HK-2 (cell line): Measurements from ENCODE around the gene TEX13D.
"Not testable (repeated sequence)": the region's sequence is repeated elsewhere in the genome, so short reads cannot be mapped to it uniquely, and the experiment has no call there.

Source experiments
- DNase-seq: peaks from one replicate; pipeline ENCODE4 v3.0.0-alpha.2; 2018; ENCODE audit not compliant: unreplicated experiment

Gene TEX13D

DNA sequence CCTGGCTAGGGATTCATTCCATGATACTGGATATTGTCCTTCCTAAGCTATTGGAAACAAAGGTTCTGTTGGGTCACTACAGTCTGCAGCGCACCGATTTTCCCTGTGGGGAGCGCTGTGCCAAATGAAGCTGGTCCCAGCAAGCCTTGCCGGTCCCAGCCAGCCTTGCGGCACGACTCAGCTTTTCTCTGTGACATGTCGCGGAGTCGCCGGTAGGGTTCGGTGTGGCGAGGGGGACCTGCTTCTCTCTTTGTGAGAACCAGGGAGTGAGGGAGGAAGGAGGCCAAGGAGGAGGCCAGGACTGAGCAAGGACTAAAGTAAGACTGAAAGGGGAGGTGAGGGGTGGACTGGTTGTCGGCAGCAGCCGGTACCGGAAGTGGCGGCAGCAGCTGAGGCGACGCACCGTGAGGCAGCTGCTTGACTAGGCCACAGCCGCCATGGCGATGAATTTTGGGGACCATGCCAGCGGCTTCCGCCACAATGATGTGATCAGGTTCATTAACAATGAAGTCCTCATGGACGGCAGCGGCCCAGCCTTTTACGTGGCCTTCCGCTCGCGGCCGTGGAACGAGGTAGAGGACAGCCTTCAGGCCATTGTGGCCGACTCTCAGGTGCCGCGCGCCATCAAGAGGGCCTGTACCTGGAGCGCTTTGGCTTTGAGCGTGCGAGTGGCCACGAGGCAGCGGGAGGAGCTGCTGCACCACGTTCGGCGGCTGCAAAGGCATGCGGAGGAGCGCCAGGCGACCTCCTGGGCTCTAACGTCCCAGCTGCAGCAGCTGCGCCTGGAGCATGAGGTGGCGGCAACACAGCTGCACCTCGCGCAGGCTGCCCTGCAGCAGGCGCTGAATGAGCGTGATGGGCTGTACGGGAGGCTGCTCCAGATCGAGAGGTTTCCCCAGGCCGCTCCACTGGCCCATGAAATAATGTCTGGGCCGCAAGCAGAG, at the start of gene TEX13D:
Gene TEX13D, plus strand, starts transcription at position 180 of the 944 bp plus-strand sequence. Its CDS starts 258 bp downstream, at position 438.
- no peak for DNase-seq

DNA sequence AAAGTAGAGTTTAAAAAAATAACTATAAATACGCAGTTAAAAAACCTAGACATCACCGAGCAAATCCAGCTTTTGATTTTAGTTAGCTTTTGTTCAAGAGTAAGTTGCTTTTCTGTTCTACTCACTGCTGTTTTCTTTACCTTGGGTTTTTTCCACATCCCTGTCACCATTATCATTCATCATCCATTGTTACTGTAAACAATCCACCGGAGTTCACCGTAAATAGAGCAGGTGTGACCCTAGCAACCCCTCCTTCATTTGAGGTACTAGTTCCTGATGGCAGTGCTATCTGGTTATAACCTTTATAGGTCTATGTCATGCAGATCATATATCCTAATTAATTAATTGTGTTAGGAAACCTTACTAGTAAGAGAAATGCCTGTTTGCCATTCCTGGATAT, 43.0 kb upstream of the TEX13D start:
- no peak for DNase-seq

DNA sequence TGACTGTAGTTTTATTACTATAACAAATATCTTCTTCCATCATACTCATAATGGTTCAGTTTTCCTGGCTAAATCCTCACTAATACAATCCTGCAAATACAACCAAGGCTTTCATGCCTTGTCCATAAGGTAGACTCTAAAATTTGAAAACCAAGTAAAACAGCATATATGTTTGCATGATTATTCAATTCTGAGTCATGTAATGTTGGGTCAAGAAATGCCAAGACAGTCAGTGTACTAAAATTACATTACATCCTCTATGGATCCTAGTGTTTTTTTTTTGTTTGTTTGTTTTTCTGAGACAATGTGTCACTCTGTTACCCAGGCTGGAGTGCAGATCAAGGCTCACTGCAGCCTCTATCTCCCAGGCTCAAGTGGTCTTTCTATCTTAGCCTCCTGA, 38.6 kb upstream of the TEX13D start:
- DNase-seq = no peak

DNA sequence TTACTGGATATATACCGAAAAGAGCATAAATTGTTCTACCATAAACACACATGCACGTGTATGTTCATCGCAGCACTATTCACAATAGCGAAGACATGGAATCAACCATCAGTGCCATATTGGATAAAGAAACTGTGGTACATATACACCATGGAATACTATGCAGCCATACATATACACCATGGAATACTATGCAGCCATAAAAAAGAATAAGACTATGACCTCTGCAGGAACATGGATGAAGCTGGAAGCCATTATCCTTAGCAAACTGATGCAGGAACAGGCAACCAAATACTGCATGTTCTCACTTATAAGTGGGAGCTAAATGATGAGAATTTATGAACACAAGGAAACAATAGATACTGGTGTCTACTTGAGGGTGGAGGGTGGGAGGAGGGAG, 33.1 kb upstream of the TEX13D start:
- DNase-seq = not testable (repeated sequence)

DNA sequence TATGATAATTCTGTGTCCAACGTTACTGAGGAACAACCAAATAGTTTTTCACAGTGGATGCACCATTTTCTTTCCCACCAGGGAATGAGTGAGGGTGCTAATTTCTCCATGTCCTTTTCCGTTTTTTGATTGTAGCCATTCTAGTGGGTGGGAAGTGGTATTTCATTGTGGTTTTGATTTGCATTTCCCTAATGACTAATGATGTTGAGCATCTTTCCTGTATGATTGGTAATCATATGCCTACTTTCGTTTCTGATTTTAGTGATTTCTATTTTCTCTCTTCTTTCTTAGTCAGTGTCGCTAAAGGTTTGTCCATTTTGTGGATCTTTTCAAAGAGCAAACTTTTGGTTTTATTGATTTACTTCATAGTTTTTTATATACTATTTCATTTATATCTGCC, 32.1 kb upstream of the TEX13D start:
- DNase-seq = no peak

DNA sequence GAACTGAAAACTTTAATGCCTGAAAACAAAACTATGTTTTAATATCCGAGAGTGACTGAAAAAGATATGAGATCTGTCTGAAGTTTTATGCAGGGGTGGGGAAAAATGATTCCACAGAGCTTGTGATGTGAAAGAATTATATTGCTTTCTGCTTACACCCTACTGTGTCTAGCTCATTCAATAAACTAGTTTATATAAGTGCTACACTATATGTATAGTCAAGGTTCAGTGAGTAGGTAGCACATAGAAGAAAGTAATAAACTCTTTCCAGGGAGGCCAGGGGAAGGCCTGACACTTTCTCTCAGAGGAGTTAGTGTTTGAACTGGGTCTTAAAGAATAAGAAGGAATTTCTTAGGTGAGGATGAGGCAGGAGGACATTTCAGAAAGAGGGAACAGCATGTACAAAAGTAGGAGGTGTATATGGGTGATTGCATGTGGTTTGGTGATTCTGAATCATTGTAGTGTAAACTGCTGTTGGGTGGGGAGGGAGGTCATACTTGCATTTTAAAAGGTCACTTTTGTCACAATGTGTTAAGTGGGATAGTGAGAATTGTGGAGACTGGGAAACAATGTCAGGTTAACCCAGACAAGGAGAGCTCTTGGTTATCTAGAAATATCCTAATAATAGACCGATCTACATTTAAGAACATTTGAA, 25.1 kb upstream of the TEX13D start:
- DNase-seq = no peak

DNA sequence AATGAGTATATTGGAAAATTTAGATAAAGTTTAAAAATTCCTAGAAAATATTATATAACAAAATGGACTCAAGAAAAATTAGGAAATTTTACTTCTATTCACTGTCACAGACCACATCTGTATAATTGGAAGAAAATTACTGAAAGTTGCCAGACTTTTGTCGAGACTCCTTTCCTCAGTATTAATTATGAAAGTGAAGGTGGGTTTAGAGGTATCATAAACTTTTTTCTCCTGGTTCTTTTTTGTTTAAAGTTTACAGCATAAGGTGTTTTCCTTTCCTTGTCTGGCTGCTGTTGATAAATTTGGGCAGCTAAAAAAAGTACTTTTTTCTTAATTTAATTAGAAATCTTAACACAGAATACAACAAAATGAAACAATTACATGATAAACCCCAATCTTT, 6.7 kb upstream of the TEX13D start:
- no peak for DNase-seq

DNA sequence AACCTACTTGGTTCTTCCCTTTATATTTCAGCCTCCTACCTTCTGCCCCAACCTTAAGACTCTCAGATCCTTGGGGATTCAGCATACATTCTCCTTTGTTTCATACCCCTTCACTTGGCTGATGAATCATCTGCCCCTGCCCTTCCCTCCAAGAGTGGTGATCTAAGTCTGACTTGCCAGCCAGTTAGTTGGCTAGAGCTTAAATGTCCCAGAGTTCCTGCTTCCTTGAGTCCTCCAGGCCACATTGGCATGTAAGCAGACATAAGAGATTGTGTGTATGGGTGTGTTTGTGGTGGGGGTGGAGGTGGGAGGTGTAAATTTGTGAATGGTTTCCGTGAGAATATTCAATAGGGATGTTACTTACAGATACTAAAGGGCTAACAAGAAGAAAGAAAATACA, 3.7 kb upstream of the TEX13D start:
- no peak for DNase-seq

DNA sequence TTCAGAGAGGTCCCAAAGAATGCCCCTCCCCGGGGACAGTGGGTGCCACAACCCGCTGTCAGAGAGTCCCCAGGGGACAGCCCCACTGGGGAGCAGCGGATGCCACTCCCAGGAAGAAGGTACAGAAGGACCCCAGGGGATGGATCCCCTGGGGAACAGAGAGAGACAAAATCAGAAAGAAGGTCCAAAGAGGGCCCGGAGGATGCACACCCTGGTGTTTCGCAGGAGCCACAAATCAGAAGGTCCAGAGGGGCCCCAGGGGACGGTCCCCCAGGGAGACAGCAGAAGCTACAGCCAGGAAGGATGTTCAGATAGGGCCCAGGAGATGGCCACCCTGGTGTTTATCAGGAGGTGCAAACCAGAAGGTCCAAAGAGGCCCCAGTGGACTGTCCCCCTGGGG, 1.4 kb downstream of the TEX13D start:
- DNase-seq = no peak

DNA sequence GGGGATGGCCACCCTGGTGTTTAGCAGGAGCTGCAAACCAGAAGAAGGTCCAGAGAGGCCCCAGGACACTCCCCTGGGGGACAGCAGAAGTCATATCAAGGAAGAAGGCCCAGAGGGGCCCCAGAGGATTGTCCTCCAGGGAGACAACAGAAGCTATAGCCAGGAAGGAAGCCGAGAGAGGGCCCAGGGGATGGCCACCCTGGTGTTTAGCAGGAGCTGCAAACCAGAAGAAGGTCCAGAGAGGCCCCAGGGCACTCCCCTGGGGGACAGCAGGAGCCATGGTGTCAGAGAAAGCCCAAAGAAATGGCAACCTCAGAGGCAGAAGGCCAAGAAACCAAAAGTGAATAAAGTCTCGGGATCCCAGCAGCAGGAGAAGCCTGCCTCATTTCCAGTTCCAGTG, 2.1 kb downstream of the TEX13D start:
- DNase-seq = not testable (repeated sequence)

DNA sequence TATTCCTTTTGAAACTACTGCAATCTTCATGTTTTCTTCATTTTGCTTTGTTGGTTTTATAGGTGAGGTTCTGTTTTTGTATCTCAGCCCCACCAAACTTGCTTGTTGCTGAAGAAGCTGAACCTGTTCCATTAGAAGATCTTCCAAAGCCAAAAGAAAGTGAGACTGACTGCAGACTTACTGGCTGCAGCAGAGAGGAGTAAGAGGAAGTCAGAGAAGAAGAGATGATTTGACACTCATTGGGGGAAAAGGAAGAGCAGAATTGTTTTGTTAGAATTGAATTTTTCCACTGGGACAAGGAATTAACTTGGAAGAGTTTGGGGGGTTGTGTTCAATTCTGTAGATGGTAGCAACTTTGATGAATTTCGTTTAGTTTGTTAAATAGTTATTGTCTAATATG, 3.1 kb downstream of the TEX13D start:
- DNase-seq = no peak

DNA sequence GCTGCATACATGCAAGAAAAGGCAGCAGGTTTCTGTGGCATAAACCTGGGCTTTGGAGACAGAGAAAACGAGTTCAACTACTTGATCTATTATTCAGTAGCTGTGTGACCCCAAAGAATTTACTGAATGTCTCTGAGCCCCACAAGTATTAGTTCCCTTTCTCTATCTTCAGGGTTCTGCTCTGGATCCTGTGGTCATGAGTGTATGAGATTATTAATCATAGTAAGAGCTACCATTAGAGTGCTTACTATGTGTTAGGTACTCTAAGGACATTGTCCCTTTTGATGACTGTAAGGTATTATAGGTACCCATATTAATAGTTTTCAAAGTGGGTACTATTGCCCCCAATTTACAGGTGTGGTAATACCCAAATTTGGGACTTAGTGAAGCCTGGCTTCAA, 5.5 kb downstream of the TEX13D start:
- DNase-seq = no peak

DNA sequence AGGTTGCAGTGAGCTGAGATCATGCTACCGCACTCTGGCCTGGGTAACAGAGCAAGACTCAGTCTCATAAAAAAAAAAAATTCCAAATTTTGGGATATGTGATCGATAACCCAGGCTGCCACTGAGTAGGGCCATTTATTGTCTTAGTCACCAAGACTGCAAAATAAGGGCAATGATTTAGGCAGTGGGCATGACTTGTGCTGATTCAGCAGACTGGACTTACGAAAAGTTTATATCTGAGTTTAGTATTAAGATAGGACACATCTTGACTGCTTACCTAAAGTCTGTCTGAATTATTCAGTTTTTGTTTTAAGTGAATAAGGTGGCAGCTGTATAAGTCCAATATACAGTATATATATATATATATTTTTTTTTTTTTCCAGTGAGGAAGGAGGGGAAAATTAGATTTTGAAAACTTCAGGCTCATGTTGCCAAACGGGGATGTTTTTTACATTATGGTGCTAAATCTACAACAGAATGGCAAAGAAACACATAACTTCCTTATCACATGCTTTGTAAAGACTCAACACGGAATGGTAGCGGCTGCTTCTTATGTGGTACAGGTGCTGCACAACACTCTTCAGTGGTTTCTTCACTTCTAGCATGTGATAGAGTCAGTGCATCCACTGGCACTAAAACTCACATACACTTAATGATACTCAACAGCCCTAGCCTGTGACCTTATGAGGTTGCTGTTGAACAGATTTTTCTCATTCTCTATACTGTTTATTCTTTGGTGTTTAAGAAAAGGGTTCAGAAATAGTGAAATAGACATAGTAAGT, 6.5 kb downstream of the TEX13D start:
- no peak for DNase-seq

DNA sequence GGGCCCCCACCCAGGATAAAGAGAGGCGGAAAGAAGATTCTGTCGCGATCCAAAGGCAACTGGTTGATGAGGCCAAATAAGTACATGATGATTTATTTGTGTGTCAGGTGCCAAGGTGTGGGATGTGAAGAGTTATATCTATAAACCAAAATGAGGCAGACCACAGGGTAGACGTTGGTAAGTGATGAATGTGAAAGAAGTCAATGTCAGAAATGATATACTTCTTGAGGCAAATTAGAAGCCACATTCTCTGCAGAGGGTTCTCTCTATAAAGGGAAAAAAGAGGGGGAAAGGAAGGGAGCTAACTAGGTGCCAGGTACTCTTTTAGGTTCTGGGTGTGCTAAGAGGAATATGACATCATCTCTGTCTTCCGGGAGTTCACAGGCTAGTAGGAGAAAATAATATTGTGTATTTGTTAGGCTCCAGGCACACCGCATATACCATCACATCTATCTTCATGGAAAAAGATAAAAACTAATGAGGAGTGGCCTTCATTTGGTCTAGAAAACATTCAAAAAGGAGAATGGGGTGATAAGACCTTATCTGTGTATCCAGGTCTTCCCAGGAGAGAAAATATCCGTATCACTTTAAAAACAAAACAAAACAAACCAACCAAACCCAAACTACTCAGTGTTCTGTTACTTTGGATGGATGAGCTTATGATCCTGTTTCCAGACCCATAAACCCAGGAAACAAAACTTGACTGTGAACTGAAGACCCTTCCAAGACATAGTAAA, 9.1 kb downstream of the TEX13D start:
- DNase-seq = no peak

DNA sequence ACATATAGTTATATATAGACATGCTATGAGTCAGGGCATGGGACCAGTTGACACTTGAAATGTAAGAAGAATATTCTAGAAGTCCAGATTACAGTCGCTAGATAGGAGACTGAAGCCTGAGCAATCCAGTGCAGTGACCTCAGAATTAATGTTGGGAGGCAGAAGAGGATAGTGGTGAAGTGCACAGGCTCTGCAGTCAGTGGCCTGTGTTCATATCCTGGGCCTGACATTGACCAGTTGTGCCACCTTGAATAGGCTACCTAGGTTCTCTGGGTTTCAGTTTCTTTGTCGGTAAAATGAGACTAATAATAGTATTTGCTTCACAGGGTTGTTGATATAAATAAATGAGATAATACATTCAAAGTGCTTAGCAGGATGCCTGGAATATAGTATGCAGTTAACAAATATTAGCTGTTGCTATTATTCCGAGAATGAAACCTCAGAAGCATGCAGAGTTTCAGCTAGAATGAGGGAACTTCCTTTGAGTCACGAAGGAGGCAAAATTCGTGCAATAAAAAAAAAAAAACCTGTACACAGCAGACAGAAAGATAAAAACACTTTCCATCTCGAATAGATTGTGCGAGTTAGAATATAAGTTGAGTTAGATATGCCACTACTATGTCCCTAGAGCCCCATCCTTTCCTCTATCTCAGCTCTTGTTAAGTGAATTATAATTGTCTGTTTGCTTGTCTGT, 9.9 kb downstream of the TEX13D start:
- no peak for DNase-seq

DNA sequence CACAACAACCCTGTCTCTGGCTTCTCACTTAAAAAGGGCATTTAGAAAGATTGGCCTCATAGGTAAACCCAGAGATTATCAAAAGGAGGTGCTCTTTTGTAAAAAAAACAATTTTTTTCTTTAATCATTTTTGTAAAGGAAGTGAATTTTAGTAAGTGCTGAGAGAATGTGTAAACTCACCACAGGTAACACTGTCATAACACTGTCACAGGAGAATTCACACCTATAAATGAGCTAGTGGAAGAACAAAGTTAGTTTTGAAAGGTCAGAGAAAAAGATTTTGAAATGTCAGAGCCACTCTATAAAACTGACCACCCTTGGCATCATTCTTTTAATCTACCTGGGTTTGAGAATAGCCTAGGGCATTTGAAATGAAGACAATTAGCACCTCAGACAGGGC, 10.6 kb downstream of the TEX13D start:
- no peak for DNase-seq

DNA sequence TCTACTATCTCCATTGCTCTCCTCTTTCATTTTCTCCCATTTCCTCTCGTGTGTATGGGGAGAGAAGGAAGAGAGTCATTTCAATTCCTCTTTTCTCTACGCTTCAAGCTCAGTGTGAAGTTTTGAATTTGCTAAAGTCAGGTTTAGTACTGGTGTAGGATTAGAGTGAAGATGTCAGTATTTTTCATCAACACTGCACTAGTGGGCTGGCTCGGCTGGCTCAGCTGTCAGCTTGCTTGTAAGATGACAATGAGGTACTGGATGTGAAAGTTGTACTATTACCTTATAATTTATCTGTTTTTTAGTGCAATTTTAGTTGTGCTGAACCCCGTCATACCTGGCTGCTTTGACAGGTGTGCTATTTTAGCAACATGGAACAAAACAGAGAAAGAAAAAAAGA, 11.8 kb downstream of the TEX13D start:
- DNase-seq = no peak

DNA sequence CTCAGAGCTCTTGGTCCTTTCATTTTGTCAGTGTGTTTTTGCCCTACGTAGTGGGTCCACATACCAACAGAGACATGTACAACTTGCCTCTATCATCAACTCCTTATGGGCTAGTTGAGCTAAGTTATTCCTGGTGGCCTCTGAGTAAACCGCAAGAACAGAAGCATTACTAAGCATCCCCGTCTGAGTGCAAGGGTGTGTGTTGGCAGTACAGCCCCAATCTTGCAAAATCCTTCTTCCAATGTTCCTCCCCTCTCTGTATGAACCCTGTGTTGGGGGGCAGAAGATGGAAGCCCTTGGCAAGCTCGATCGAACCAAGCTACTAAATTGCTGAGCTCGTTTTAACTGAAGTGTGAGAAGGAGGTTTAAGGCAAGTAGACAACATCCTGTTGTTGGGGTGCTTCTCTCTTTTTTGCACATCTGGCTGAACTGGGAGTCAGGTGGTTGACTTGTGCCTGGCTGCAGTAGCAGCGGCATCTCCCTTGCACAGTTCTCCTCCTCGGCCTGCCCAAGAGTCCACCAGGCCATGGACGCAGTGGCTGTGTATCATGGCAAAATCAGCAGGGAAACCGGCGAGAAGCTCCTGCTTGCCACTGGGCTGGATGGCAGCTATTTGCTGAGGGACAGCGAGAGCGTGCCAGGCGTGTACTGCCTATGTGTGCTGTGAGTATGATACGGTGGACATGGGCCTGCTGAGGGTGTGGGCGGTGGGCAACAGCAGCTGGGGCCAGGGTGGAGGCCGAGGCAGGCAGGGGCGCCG, 13.8 kb downstream of the TEX13D start, which contains the start of gene SH2D1A:
Gene SH2D1A, plus strand, starts transcription at position 447 of the 760 bp plus-strand sequence. Its CDS starts 80 bp downstream, at position 527.
- no peak for DNase-seq

DNA sequence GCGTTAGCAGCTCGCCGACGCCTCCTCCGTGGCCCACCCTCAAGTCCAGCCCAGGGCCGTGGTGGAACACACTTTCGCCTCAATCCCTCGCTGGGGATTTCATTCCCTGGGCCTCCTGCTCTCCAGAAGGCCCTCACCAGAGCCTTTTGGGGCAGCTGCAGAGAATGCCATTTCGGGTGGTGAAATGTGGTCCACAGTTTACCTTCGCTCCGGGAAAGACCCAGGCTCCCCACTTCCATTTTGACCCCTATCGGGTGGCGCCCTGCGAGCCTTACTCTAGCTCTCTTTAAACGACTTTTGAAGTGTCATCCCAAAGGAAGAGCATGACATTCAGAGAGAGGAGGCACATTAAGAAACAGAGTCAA, 14.4 kb downstream of the TEX13D start:
- no peak for DNase-seq

DNA sequence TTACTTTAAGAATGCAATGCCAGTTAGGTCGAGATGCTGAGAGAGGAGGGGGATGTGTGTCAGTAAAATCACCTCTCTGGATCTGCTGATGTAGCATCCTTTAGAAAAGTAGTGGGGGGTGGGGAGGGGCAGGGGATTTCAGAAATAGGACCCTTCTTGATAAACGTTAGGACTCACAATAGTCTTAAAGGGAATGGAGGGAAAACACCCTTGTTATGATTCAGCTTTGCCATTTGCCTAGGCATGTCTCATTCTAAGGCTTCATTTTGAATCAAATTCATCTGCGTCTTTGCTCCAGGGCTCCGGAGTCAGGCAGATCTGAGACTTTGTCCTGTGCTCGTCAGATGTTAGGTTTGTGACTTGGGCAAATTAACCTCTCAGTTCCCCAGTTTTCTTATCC, 14.8 kb downstream of the TEX13D start:
- no peak for DNase-seq
